HG03521 (cell line): ENCODE data around the gene PSMG4.
A peak's percentile ranks its signal among the peaks of the same experiment; 100 is the strongest.

Source experiments
- ATAC-seq: cut with Tn5 transposase; IDR thresholded peaks from one replicate; pipeline ENCODE4 v1.9.1; 2021; ENCODE audit warnings: mild to moderate bottlenecking, moderate library complexity; ENCODE audit not compliant: unreplicated experiment

The PSMG4 gene, protein sequence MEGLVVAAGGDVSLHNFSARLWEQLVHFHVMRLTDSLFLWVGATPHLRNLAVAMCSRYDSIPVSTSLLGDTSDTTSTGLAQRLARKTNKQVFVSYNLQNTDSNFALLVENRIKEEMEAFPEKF

DNA sequence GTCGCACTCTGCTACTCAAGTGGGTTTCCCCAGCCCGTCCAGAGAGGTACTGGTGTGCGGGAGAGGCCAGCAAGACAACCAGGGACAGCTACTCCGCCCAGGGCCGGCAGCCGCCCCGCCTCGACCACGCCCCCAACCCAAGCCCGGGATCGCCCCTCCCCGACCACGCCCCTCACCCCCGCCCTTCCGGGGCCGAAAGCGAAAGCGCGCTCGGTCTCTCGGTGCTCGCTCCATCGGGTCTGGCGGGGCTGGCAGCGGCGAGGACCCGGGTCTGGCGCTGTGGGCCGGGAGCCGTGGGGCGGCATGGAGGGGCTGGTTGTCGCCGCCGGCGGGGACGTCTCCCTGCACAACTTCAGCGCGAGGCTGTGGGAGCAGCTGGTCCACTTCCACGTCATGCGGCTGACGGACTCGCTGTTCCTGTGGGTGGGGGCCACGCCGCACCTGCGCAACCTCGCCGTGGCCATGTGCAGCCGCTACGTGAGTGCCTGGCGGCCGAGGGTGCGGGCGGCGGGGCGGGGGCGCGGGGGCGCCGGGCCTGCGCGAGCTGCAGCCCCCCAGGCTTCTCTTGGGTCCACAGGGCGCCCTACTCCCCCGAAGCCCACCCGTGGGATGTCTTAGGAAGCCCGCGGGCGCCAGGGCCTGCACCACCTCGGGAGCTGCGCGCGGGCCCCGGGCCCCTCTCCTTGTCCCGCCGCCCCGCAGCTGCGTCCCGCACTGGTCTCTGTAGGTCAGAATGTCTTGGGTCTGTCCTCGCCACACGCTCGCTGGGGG lies at the start of gene PSMG4:
TSS of gene PSMG4 (plus strand) at position 228 of the 771 bp plus-strand sequence. CDS start at position 304, 76 bp downstream.
- peak; percentile 68 for ATAC-seq

DNA sequence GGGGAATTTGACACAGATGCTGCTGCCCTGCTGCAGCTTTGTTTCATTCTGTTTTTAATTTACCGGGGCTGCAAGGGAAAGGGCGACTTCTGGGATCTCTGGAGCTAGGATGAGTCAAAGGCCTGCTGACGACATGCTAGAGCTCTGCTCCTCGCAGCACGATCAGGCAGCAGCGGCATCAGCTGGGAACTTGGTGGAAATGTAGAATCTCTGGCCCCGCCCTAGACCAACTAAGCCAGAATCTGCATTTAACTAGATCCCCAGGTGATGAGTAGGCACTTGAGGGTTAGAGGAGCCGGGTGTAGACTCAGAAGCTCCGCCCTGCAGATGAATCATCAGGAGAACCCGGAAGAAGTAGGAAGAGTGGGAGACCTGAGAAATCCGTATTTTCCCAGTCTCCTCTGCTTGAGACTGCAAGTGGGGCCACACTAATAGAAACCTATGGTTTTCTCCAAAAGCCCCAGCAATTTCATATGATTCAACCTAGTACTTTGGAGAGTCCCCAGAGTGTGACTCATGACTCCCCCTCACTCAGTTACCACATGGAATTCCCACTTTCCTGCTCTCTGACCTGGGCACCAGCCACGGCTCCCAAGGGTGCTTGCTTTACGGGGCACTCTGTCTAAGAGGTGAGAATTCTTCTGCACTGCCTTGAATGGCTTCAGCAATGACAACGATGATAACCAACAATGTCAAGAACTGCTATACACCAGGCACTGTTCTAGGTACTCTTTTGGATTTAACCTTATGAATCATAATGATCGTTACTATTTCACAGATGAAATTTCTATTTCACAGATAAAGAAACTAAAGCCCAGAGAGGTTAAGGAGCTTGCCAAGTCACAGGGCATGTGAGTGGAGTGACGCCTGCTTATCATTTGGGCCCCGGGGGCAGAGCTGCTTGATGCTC lies 49.4 kb upstream of the PSMG4 start:
- ATAC-seq = no peak

DNA sequence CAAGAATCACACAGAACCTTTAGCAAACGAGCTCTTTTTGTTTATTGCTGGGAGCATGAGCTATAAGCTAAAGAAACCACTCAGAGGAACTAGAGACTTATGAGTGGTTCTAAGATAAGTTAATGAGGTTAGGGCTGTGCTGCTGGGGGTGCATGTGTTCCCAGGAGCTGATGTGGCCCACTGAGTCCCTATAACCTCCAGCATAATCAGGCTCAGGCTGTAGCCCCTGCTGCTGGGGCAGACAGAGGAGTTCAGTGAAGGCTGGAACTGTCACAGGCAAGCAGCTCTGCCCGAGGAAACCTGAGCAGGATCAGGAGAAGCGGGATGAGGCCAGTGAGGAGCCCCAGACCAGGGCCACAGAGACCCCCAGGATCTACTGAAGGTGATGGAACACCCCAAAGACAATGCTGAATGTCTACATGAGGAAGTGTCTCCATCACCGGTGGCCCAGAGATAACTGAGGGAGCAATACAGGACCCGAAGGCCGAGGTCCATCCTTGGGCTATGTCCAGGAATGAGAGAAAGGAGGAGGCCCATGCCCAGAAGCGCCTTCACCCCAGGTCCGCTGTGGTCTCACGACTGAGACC lies 48.6 kb upstream of the PSMG4 start:
- no peak for ATAC-seq

DNA sequence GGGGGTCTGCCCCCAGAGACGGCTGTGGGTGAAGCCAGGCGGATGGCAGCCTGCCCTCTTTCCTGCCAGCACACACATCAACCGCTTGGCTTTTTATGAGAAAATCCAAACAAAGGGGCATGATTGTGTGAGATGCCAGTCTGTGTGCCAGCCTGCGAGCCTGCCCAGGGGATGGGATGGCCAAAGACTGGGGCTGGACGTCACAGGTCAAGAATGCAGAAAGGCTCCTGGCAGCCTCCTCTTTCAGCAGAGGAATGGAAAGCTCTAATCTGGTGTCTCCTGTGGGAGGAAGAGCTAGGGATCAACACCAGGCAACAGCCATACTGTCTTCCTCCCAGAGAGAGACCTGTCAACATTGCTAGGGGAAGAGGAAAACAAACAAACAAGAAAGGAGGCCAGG lies 47.1 kb upstream of the PSMG4 start:
- no peak for ATAC-seq

DNA sequence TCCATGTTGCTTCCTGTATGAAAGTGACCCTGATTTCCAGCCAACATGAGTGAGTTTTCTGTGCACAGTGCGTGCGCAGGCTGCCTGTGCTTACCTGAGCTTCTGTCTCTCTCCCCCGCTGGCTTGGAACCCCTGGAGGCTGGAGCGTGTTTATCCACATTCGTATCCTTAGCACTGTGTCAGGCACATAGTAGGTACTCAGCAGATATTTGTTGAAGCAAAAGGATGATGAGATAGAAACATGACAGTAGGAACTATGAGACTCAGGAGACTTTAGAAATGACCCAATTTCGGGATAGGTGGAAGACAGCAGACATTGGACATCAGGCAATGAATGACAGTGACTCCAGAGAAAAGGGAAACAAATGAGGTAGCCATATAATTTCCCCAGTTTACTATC lies 46.5 kb upstream of the PSMG4 start:
- no peak for ATAC-seq

GRCh38 chr6:3213334-3213695 lies 45.4 kb upstream of the PSMG4 start:
- ATAC-seq = no peak

DNA sequence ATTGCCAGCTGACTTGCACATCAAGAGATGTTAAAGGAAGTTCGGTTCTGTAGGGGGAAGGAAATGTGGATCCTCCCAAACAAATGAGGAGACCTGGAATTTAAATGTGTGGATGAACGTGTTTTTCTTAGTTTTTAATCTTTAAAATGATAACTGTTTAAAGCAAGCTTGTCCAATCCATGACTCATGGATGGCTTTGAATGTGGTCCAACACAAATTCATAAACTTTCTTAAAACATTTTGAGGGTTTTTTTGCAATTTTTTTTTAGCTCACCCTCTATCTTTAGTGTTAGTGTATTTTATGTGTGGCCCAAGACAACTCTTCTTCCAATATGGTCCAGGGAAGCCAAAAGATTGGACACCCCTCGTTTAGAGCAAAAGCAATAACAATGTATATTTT lies 43.8 kb upstream of the PSMG4 start:
- no peak for ATAC-seq

DNA sequence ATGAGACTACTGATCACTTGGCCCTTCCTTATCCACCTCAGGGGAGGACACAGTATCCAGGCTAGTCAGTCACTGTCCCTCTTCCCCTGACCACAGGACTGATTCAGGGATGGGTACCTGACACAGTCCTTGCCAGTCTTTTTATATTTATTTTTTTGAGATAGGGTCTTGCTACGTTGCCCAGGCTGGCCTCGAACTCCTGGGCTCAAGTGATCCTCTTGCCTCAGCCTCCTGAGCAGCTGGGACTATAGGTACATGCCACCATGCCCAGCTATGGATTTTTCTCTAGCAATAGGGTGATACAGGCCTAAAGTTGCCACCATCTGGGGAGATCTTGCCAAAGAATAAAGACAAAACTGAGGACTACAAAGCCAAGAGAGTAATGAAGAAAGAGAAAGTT lies 41.5 kb upstream of the PSMG4 start:
- ATAC-seq = no peak

GRCh38 chr6:3218266-3218665 lies 40.5 kb upstream of the PSMG4 start:
- no peak for ATAC-seq

GRCh38 chr6:3220366-3220765 lies 38.4 kb upstream of the PSMG4 start:
- ATAC-seq = no peak

DNA sequence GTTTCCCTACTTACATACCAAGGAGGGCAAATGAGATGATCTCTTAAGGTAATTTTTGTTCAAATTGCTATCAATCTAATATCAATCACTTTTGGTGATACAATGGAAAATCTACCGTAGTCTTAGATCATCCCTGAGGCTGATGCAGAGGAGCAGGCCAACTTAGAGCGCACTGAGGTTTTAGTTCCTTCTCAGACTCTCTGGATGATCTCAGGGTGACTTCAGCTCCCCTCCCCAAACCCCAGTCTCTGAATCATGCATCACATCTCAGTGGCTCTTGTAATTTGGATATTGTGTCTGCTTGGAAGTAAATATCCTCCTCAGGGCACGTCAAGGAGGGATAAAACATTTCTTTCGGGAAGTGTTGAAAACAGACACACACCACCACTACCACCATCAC lies 37.2 kb upstream of the PSMG4 start:
- no peak for ATAC-seq

GRCh38 chr6:3222506-3223038 lies 36.2 kb upstream of the PSMG4 start:
- ATAC-seq = no peak

GRCh38 chr6:3226042-3226441 lies 32.7 kb upstream of the PSMG4 start:
- no peak for ATAC-seq

- no peak for ATAC-seq
Measured at GRCh38 chr6:3226481-3227362, 32.0 kb upstream of the PSMG4 start.

DNA sequence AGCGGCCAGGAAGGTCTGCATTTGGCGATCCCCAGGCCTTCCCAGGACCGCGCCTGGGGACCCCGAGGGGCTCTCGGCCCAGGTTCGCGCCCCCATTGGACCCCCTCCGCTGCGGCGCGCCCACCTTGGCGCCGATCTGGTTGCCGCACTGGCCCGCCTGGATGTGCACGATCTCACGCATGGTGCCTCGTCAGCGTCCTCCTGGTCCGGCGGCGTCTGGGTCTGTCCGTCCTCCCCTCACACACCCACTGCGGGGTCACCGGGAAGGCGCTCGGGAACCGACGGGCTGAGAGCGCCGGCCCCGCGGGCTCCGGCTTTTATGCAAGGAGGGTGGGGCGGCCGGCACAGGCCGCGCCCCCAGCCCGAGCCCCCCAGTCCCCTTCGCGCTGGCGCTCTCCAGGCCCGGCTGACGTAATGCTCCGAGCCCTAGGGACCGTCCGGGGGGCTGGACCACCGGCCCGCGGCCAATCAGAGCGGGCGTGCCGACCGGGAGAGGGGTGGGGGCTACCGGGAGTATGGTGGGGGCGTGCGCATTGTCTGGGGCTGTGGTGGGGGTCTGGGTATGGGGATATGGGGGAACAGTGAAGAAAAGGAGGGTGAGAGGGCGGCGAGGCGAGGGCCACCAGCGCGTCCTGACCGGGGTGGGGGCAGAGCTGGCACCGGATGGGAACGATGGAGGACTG lies 31.2 kb upstream of the PSMG4 start, which contains the start of gene TUBB2B:
TSS of gene TUBB2B (minus strand) at position 291 of the 683 bp plus-strand sequence. CDS start at position 181, 110 bp downstream.
- no peak for ATAC-seq

GRCh38 chr6:3228046-3228671 lies 30.6 kb upstream of the PSMG4 start:
- ATAC-seq = no peak

- no peak for ATAC-seq
Measured at GRCh38 chr6:3228771-3229565, 29.8 kb upstream of the PSMG4 start.

DNA sequence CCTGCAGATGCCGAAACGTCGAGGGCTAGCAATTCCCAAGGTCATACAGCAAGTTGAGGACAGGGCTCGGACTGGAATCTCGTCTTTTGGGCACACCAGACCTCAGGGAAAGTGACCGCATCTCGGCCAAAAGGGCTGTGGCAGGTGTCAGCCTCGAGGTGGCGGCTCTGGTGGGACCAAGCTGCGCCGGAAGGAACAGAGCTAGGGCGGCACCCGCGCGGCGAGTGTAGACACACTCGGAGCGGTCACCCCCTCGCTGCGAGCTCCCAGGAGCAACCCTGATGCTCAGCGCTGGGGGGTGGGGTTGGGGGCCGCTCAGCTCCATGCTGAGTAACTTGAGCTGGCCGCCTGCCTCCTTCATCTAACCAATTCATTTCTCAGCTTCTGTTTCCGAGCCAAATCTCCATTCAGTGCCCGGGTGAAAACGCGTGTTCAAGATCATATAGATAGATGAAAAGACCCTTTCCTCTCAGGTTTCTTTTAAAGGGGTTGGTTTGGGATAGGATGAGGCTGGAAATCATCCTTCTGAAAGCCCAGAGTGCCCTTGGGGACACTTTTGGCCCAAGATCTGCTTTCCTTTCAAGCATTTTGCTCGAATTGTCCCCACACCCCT lies 29.1 kb upstream of the PSMG4 start:
- ATAC-seq = no peak
